HuH-7.5 (cell line): ENCODE data around the gene LMBRD2.
"Not testable (repeated sequence)": the region's sequence is repeated elsewhere in the genome, so short reads cannot be mapped to it uniquely, and the experiment has no call there.

Source experiments
- DNase-seq: peaks from one replicate; pipeline ENCODE4 v3.0.0; 2011; ENCODE audit warnings: low spot score

Gene LMBRD2

GRCh38 chr5:36151434-36152323 lies at the start of gene LMBRD2, which contains the start of gene SKP2:
Gene LMBRD2 (minus strand): TSS chr5:36151887. CDS start chr5:36143349, 8,538 bp downstream.
Gene SKP2 (plus strand): TSS chr5:36152111. CDS start chr5:36152263, 152 bp downstream.
- peak; percentile 87 for DNase-seq

GRCh38 chr5:36200513-36200912 lies 48.8 kb upstream of the LMBRD2 start:
- no peak for DNase-seq

DNA sequence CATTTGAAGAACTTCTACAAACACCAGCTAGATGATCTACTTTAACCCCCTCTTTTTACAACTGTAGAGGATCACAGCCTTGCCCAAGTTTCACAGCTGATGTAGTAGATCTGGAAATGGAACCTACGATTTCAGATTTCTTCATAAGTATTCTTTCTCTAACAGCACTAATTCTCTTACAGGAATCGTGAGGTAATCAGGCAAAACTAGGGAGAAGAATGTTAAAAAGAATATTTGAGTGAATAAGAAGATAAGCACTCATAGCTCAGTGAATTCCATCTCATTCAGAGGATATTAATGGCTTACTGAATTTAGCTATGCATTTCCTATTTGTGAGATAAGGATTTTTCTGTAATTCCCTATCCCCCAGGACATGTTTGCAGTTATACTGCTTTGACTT lies 47.9 kb upstream of the LMBRD2 start:
- DNase-seq, result no peak

- DNase-seq, result not testable (repeated sequence)
Observed at GRCh38 chr5:36198783-36199182, 47.1 kb upstream of the LMBRD2 start.

- no peak for DNase-seq
Observed at GRCh38 chr5:36198281-36198680, 46.6 kb upstream of the LMBRD2 start.

GRCh38 chr5:36193746-36194145 lies 42.1 kb upstream of the LMBRD2 start:
- DNase-seq, result no peak

- DNase-seq, result not testable (repeated sequence)
Observed at GRCh38 chr5:36184408-36184807, 32.7 kb upstream of the LMBRD2 start.

DNA sequence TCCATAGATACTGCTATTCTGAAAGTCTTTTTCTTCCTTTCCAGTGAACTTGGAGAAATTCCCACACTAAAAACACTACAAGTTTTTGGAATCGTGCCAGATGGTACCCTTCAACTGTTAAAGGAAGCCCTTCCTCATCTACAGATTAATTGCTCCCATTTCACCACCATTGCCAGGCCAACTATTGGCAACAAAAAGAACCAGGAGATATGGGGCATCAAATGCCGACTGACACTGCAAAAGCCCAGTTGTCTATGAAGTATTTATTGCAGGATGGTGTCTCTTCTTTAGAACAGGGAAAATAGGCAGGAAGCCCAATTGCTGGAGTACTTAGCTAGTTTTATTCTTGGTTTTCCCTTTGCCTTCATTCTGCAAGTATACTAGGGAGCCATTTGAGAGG lies 30.1 kb upstream of the LMBRD2 start:
- no peak for DNase-seq

DNA sequence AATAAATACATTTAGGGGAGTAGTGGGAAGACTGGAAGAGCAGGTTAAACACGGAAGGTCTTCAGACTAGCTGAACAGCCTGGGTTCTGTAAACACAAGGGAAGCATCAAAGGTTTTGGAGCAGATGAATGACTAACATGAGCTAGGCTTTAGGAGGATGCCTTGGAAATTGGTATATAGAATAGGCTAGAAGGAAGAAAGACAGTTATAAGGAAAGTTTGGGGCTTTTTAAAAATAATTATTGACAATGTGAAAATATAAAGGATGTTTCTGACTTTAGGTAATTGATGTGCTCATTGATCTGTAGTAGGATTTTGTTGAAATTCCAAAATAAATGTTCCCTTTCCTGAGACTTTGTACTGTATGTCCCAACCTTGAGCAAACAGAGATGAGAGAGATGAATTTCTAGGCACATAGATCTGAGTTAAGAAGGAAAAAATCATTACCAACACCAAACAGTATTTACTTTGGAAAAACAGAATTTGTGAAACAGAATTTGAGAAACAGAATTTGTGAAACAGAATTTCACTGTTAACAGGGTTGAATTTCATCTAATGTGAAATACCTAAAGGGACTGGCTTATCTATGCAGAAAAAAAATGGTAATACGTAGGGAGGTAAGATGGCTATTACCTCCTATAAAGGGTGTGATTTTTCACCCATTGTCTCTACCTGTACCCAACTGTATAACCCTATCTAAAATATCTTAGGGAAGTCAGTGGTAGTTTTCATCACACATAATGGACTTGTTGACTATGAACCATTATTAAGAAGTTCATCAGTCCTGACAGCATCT lies 29.1 kb upstream of the LMBRD2 start:
- DNase-seq, result peak; percentile 36

DNA sequence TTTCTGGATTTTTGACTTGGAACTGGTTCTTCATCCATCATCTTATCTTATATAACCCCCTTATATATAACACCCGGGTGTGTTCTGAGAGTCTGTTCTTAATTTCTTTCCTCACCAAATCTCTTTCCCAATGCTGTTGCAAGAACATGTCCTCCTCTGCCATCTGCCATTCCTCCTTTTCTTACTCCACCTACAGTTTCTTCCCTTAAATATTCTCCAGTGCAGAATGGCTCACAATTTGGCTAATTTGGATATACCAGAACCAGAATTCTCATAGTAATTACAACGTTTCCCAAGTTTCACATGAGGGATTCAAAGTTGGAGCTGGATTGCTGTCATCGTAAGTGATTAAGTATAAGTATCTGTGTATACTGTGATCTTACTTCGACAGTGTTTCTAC lies 28.3 kb upstream of the LMBRD2 start:
- no peak for DNase-seq

- DNase-seq, result no peak
Observed at GRCh38 chr5:36178524-36178890, 26.8 kb upstream of the LMBRD2 start.

DNA sequence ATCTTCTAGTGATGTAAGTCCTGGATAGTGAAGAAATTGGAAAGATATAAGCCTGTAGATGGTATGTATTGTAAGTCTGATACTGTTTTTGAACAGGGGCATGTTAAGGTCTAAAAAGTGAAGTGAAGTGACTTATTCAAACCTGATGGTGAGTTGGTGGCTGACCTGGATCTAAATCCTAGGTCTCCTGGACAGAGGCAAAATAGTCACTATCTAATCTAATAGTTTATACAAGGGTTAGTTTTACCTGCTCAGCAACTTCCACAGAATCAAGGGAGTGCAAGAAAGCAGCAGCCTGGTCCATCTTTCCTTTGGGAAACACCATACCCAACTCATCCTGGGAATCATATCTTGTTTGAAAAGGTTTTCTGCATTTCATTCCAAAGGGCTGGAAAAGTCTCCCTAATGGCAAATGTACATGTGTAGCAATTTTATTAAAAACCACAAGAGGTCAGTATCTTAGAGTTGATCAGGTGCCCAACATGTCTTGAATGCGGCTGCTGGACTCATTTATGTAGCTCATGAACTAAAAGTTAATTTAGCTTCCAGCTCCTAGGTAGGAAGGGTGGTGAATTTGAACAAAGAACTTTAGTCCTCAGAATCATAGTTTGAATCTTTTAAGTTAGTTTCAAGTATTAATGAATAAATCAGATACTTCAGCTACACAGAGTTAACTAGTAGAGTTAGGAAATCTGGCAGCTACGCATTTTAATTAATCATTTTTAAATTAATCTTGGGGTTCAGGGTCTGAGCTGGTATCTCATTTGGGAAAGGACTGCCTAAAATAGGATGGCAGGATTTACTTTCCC lies 26.2 kb upstream of the LMBRD2 start:
- no peak for DNase-seq

GRCh38 chr5:36177154-36177553 lies 25.5 kb upstream of the LMBRD2 start:
- no peak for DNase-seq

GRCh38 chr5:36175043-36175442 lies 23.4 kb upstream of the LMBRD2 start:
- no peak for DNase-seq

DNA sequence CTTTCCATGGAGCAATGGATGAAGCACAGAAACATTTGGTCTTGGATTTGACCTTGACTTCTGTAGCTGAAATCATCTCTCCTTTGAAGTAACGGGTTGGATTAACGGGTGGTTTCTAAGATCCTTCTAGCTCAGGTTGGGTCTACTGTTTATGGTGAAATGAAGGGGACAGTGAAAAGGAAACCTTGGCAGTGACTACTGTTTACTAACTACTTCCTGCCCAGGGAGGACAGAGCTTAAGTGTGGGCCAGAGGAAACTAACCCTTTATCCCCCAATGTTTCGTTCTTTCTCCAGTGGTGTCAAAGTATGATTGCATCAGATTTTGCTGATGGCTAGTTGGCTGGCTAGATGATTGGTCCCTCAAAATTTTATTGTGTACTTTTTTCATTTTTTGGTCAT lies 22.4 kb upstream of the LMBRD2 start:
- DNase-seq, result no peak

DNA sequence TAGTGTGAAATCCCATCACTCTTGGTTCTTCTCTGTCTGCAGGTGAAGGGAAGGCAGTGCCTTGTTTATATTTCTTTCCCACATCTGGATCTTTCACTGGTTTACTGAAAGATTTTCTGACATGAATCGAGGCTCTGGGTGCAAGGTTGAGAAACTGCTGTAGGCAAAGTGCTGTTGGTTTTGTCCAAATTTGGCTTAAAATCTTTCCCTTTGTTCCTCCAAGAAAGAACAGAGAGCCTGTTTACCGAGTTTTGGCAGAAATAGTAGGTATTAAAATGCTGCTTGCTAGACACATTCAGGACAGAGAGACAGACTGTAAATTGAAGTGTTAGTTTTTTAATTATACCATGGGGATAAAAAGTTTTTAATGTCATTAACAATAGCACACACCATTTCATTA lies 21.7 kb upstream of the LMBRD2 start:
- no peak for DNase-seq

DNA sequence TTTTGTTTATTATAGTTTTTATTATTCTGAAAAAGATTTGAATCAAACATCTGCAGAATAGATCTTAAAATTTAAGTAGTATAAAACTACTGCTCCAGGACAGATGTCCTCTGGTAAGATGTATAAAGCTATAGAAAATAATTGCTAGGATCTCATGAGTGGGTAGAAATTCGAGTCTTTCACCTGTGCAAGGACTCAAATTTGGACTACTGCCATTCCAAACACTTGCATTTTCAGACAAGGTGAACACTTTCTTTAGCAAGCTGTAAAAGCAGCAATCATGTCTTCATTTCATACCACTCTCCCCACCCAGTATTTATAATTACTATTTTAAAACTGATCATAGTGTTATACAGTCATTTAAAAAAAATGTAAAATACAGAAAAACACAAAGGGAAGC lies 20.9 kb upstream of the LMBRD2 start:
- DNase-seq, result no peak

DNA sequence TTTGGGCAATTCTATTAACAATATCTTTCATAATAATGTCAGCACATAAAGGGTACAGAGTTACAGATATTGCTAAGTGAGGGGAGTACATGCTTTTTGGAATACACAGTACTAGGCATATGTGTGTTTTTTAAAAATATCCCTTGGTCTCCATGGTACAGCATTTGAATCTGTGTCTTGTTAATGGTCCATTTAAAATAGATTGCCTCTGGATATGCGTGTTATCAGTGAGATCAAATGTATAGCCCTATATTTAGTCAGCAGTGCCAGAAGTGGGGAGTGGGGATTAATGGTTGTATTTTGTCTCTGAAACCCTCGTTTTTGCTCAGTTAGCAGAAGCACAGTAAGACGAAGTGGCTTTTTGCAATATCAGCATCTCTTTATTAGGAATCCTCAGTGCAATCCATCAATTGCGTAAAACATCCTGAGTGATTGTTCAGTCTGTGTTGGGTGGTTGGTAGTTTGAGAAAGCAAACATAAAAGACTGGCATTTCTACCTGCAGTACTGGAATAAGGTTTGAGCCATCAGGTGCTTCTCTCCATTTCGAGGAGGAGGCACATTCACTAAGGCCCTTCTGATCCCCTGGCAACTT lies 19.2 kb upstream of the LMBRD2 start:
- no peak for DNase-seq

- no peak for DNase-seq
Observed at GRCh38 chr5:36168737-36169136, 17.1 kb upstream of the LMBRD2 start.

GRCh38 chr5:36164461-36164860 lies 12.8 kb upstream of the LMBRD2 start:
- no peak for DNase-seq

GRCh38 chr5:36162810-36163486 lies 11.3 kb upstream of the LMBRD2 start:
- no peak for DNase-seq
